HG02798 (cell line): ENCODE results near the gene OR10A3.
A peak's percentile ranks its signal among the peaks of the same experiment; 100 is the strongest.
"Not testable (repeated sequence)": the region's sequence is repeated elsewhere in the genome, so short reads cannot be mapped to it uniquely, and the experiment has no call there.

Experiments
- ATAC-seq: cut with Tn5 transposase; IDR thresholded peaks from one replicate; pipeline ENCODE4 v1.9.1; 2021; ENCODE audit warnings: mild to moderate bottlenecking; ENCODE audit not compliant: unreplicated experiment, poor library complexity

Gene OR10A3, protein sequence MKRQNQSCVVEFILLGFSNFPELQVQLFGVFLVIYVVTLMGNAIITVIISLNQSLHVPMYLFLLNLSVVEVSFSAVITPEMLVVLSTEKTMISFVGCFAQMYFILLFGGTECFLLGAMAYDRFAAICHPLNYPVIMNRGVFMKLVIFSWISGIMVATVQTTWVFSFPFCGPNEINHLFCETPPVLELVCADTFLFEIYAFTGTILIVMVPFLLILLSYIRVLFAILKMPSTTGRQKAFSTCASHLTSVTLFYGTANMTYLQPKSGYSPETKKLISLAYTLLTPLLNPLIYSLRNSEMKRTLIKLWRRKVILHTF

DNA sequence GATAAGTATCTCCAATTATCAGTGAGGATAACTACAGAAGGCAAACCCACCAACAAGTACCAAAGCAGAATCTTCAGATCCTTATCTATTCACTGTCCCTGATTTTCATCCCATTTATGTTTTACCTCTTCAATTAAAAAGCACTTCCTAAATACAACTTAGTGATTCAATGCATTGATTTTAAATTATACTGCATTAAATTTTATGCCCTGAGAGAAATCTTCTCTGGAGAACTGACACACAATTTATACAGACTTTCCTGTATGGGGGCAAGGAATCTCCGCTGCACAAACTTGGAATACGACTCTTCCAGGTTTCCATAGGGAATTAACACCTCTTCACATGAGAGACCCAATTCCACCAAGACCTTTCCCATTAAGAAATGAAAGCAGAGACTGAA lies at the start of gene OR10A3:
TSS of gene OR10A3 (minus strand) at position 101 of the 400 bp plus-strand sequence. CDS start 2,188 bp downstream, outside the sequence.
- no peak for ATAC-seq

DNA sequence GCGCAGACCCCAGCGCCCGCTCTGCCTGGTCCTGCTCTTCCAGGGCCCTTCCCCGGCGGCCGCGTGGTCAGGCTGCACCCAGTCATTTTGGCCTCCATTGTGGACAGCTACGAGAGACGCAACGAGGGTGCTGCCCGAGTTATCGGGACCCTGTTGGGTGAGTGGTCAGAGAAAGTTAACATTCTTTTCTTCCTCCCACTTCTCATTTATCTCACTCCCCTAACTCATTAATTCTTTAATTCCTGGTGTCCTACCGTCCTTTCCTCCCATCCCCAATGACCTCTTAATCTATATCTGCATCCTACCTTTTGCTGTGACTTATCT lies 46.0 kb upstream of the OR10A3 start:
- not testable (repeated sequence) for ATAC-seq

DNA sequence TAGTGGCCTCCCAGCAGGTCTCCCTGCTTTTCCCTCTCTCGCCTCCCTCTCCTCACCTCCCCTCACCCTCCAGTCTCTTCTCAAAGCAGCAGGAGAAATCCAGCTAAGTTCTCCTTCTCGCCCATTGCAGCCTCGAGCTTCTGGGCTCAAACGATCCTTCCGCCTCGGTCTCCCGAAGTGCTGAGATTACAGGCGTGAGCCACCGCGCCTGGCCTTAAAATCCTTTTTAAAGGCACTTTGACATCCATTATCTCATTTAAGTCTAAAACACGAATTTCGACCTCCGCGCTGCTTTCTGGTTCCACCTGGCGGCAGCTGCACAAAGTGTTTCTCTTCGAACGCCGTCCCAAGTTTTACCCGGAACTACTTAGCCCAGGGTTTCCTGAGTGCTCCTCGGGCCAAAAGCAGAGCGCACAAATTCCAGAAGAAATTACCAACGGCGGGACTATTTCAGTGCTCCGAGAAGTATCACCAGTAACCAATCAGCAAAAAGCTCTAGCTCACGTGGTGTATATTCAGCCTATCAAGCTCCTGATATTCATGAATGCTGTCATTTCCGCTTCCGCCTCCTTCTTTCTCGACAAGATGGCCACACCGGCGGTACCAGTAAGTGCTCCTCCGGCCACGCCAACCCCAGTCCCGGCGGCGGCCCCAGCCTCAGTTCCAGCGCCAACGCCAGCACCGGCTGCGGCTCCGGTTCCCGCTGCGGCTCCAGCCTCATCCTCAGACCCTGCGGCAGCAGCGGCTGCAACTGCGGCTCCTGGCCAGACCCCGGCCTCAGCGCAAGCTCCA lies 45.5 kb upstream of the OR10A3 start, which contains the start of gene EIF3F:
TSS of gene EIF3F (plus strand) at position 570 of the 792 bp plus-strand sequence. CDS start at position 586, 16 bp downstream.
- ATAC-seq = peak; percentile 96

DNA sequence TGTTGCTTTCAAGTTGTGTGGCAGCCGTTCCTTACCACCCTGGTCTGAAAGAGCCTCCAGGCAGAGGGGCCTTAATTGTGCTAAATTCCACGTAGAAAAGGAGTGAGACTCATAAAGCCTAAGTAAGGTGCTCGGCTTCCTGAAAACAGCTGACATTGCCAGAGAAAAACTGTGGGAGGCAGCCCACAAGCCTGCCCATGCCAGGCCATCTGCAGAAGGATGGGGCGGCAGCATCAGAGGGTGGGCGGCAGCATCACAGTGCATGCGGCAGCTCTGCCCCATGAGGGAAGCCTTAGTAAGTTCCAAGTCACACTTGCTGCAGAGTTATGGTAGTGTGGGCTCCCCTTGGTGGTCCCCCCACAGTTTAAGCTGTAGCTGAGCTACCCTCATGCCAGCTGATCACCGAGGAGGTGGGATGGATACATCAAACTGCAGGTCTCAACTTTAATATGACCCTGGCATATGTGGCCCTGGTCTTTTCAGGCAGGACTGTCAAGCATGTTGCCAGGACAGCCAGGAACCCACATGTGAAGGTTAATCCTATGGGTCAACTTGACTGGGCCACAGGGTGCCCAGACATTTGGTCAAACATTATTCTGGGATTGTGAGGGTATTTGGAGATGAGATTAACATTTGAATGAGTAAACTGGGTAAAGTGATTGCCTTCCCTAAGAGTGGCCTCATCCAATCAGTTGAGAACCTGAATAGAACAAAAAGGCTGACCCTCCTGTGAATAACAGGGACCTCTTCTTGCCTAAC lies 42.5 kb upstream of the OR10A3 start:
- ATAC-seq = no peak

GRCh38 chr11:7982582-7983119 lies 41.1 kb upstream of the OR10A3 start:
- ATAC-seq = peak; percentile 32

DNA sequence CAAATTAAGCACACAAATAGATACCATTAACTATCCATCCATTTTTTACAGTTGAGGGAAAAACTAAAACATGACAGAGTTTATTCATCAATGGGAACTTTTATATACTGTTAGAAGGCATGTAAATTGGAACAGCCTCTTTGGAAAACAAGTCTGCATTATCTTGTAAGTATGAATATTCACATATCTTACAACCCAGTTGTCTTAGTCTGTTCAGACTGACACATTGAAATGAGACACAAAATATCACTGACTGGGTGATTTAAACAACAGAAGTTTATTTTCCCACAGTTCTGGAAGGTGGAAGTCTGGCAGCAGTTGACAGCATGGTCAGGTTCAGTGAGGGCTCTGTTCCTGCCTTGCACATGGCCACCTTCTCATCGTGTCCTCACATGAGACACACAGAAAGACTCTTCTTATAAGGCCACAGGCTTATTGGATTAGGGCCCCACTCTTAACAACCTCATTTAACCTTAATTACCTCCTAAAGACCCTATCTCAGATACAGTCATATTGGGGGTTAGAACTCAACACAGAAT lies 40.2 kb upstream of the OR10A3 start:
- no peak for ATAC-seq

GRCh38 chr11:7977232-7977917 lies 35.9 kb upstream of the OR10A3 start:
- ATAC-seq = no peak

GRCh38 chr11:7974668-7975067 lies 33.2 kb upstream of the OR10A3 start:
- ATAC-seq = no peak

GRCh38 chr11:7973011-7973410 lies 31.5 kb upstream of the OR10A3 start:
- ATAC-seq = no peak

DNA sequence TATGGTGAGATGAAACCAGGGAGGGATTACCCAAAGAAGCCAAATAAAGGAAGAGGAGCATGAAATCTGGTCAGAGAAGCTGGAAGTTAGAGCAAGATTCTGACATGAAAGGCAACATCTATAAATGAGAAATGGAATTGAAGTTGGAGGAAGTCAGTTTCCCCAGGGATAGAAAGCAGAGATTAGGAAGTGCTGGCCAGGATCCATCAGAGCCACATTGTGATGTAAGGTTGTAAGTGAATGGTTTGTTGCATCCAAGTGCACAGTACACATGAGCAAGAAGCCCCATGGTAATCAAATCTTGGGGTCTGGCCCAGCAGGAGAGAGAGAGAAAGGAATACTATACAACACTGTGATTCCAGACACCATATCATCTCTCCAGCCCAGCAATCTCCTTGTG lies 30.3 kb upstream of the OR10A3 start:
- ATAC-seq = no peak

DNA sequence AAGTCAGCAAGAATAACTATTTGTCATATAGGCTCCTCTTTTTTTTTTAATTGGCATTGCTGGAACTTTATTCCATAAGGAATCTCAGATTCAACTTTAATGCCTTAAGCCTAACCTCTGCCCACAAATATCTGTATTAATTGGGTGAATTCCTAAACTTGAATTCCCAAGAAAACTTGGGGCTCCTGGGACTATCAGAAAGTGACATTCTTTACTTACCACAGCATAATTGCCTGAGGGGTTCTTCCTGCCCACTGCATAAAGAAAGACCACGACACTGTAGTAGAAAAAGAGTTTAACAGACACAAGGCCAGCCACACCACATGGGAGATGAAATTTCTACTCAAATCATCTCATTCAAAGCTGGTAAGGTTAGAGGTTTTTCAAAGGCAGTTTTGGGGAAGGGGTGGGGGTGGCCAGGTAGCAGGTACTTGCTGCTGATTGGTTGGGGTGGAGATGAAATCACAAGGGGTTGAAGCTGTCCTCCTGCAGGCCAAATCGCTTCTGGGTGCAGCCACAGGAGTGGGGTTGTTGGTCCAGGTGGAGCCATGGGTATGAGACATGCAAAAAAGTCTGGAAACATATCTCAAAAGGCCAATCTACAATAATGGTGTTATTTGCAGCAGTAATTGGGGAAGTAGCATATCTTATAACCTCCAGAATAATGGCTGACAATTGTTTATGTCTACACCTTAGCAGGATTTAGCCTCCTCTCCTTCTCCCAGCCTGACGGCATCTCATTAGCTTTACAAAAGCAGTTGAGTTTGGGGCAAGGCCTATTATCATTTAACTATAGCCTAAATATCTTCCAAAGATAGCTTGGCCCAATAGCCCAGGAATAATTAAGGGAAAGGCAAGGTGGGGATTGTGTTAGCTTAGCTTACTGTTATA lies 28.5 kb upstream of the OR10A3 start:
- ATAC-seq = no peak

DNA sequence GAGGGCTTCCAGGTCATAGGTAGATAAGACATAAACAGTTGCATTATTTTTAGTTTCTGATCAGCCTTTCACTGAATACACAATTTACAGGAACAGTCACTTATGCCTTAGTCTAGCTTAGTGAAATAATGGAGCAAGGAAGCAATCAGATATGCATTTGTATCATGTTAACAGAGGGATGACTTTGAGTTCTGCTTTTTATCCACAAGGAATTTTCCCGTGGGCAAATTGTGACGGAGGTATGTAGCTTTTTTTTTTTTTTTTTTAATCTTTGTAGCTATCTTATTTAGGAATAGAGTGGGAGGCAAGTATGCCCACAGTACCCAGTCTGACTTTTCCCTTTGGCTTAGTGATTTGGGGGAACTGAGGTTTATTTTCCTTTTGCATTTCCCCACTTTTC lies 27.2 kb upstream of the OR10A3 start:
- ATAC-seq = no peak

GRCh38 chr11:7967826-7968225 lies 26.3 kb upstream of the OR10A3 start:
- no peak for ATAC-seq

GRCh38 chr11:7967097-7967496 lies 25.6 kb upstream of the OR10A3 start:
- no peak for ATAC-seq

GRCh38 chr11:7965386-7965785 lies 23.9 kb upstream of the OR10A3 start, which contains the start of gene NLRP10:
NLRP10 (minus strand) TSS chr11:7965447; CDS start chr11:7963495, 1,952 bp downstream.
- ATAC-seq = no peak

GRCh38 chr11:7964873-7965272 lies 23.4 kb upstream of the OR10A3 start:
- ATAC-seq = no peak

- ATAC-seq = no peak
Measured at GRCh38 chr11:7964261-7964660, 22.8 kb upstream of the OR10A3 start.

GRCh38 chr11:7955191-7955590 lies 13.7 kb upstream of the OR10A3 start:
- ATAC-seq = no peak

DNA sequence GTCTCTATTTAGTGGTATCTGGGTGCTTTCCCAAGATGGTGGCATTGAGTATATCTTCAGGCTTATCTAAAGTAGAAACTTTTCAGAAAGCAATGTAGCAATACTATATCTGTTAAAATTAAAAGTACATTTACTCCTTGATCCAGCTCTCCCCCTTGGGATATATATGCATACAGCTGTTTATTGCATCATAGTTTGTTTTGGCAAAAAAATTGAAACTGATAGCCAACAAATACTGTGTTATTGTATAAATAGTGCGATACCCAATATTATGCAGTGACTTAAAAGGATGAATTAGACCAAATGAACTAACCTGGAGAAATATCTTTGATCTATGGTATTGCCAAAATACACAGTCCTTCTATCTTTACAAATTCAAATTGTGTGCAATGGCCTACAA lies 8.4 kb upstream of the OR10A3 start:
- ATAC-seq = no peak
